ENCODE results near the gene MPZL1. TPM values are rescaled to one million over a fixed set of nuclear protein-coding genes. Genes with fewer than 3 reads are reported as not detected.

MPZL1 gene
- total and polyA plus RNA-seq, 2 of the 13 experiments (the other 11 are each of a cell fraction or from before 2014, with no cell fraction given), result 38.0 to 68.7 TPM

GRCh38 chr1:167721617-167722151 lies at the start of gene MPZL1 (continued):
- TF ChIP-seq CREM (IDR thresholded peaks at IDR 0.05) (no peak), CREM (CRISPR knock-in tag; IDR thresholded peaks at IDR 0.05) (no peak), ZNF382 (CRISPR knock-in tag; IDR thresholded peaks at IDR 0.05; ENCODE audit: borderline replicate concordance) (no peak), GFI1 (CRISPR knock-in tag; IDR thresholded peaks at IDR 0.05; ENCODE audit: borderline replicate concordance) (no peak; the same call in 1 of the 2 replicates), PLSCR1 (CRISPR knock-in tag; IDR thresholded peaks at IDR 0.05; ENCODE audit: borderline replicate concordance) (no peak), ZFP82 (CRISPR knock-in tag; IDR thresholded peaks at IDR 0.05; ENCODE audit: borderline replicate concordance) (no peak), MXD1 (CRISPR knock-in tag; IDR thresholded peaks at IDR 0.05) (peak; percentile 22; the same call in 1 of the 2 replicates), GATAD1 (CRISPR knock-in tag; IDR thresholded peaks at IDR 0.05) (peak; percentile 32; the same call in 1 of the 2 replicates), NFATC3 (CRISPR knock-in tag; IDR thresholded peaks at IDR 0.05) (no peak), ZNF598 (CRISPR knock-in tag; IDR thresholded peaks at IDR 0.05; ENCODE audit: borderline replicate concordance) (peak; percentile 68; the same call in 1 of the 2 replicates), LCORL (IDR thresholded peaks at IDR 0.05) (no peak), LCORL (CRISPR knock-in tag; IDR thresholded peaks at IDR 0.05) (0 out of 2 replicates have a peak, but pooled peaks have one; percentile 32), FOSL1 (CRISPR knock-in tag; IDR thresholded peaks at IDR 0.05; ENCODE audit: borderline replicate concordance) (no peak), KMT2A (CRISPR knock-in tag; IDR thresholded peaks at IDR 0.05) (no peak), HNF1B (CRISPR knock-in tag; IDR thresholded peaks at IDR 0.05) (no peak), ATF7 (IDR thresholded peaks at IDR 0.05) (no peak), ATF7 (CRISPR knock-in tag; IDR thresholded peaks at IDR 0.05) (0 out of 2 replicates have a peak, but pooled peaks have one; percentile 17), STAT6 (CRISPR knock-in tag; IDR thresholded peaks at IDR 0.05; ENCODE audit: borderline replicate concordance) (no peak), HOXA5 (CRISPR knock-in tag; IDR thresholded peaks at IDR 0.05) (no peak), ZNF773 (CRISPR knock-in tag; IDR thresholded peaks at IDR 0.05; ENCODE audit: borderline replicate concordance) (no peak), ZNF468 (CRISPR knock-in tag; IDR thresholded peaks at IDR 0.05) (no peak), DR1 (CRISPR knock-in tag; IDR thresholded peaks at IDR 0.05) (peak; percentile 8; the same call in 1 of the 2 replicates), ARID3A (IDR thresholded peaks at IDR 0.05; ENCODE audit: low read depth, low read length) (no peak), SRY (CRISPR knock-in tag; IDR thresholded peaks at IDR 0.05) (0 out of 2 replicates have a peak, but pooled peaks have one; percentile 47), PHF20 (CRISPR knock-in tag; IDR thresholded peaks at IDR 0.05) (0 out of 2 replicates have a peak, but pooled peaks have one; percentile 17)
